HG03571 (cell line): ENCODE data around the gene TXNDC11.

ENCODE experiments used
- ATAC-seq: cut with Tn5 transposase; IDR thresholded peaks from one replicate; pipeline ENCODE4 v1.9.1; 2021; ENCODE audit not compliant: unreplicated experiment

The TXNDC11 gene

GRCh38 chr16:11752856-11753255, 10.2 kb upstream of the TXNDC11 start:
- no peak for ATAC-seq

GRCh38 chr16:11750056-11750455, 7.4 kb upstream of the TXNDC11 start:
- no peak for ATAC-seq

- ATAC-seq, result no peak
Measured at GRCh38 chr16:11748404-11749254, 6.0 kb upstream of the TXNDC11 start.

- no peak for ATAC-seq
Measured at GRCh38 chr16:11747949-11748403, 5.3 kb upstream of the TXNDC11 start.

- ATAC-seq, result no peak
Measured at GRCh38 chr16:11744075-11744470, 1.4 kb upstream of the TXNDC11 start.

- ATAC-seq, result no peak
Measured at GRCh38 chr16:11743308-11744074, 834 bp upstream of the TXNDC11 start.

GRCh38 chr16:11742093-11742535, 543 bp downstream of the TXNDC11 start:
- ATAC-seq, result peak; percentile 27

- no peak for ATAC-seq
Measured at GRCh38 chr16:11740567-11740966, 2.1 kb downstream of the TXNDC11 start.

- ATAC-seq, result no peak
Measured at GRCh38 chr16:11738742-11739544, 3.7 kb downstream of the TXNDC11 start.

- no peak for ATAC-seq
Measured at GRCh38 chr16:11737713-11738112, 4.9 kb downstream of the TXNDC11 start.

- no peak for ATAC-seq
Measured at GRCh38 chr16:11736903-11737302, 5.8 kb downstream of the TXNDC11 start.

- no peak for ATAC-seq
Measured at GRCh38 chr16:11735787-11736186, 6.9 kb downstream of the TXNDC11 start.

GRCh38 chr16:11734653-11735043, 8.0 kb downstream of the TXNDC11 start:
- no peak for ATAC-seq

- no peak for ATAC-seq
Measured at GRCh38 chr16:11734025-11734652, 8.5 kb downstream of the TXNDC11 start.

- ATAC-seq, result no peak
Measured at GRCh38 chr16:11731222-11731621, 11.4 kb downstream of the TXNDC11 start.

- no peak for ATAC-seq
Measured at GRCh38 chr16:11729787-11730186, 12.9 kb downstream of the TXNDC11 start.

- no peak for ATAC-seq
Measured at GRCh38 chr16:11727796-11728543, 14.7 kb downstream of the TXNDC11 start.

- no peak for ATAC-seq
Measured at GRCh38 chr16:11726008-11726407, 16.6 kb downstream of the TXNDC11 start.

- no peak for ATAC-seq
Measured at GRCh38 chr16:11725457-11725856, 17.2 kb downstream of the TXNDC11 start.

GRCh38 chr16:11722468-11722808, 20.2 kb downstream of the TXNDC11 start:
- ATAC-seq, result no peak
